Left ventricle myocardium superior (tissue), 1 donor: ENCODE measurements around the gene TJP1. TPM values are rescaled to one million over a fixed set of nuclear protein-coding genes. Genes with fewer than 3 reads are reported as not detected.

ENCODE experiments used
- ATAC-seq: fragments of 200-7000 bp; cut with Tn5 transposase; one replicate; pipeline ENCODE4 v1.9.1; 2020; ENCODE audit warnings: mild to moderate bottlenecking, moderate library complexity
- DNase-seq: peaks from one replicate; pipeline ENCODE4 v3.0.0-alpha.2; 2020
- intact Hi-C: fragments of 100-400 bp; cut with micrococcal nuclease; formaldehyde crosslinking; loops from one replicate; pipeline ENCODE4 v1.11.0; 2022
- total RNA-seq: library from RNA; stranded (reverse); fragmentation: NEBNext Ultra II Directional; extraction: Animal tissue kit (Norgen Biotek cat#: 25700); gene quantifications from one replicate; pipeline ENCODE4 v1.2.1, GENCODE V29; 2021
- donor health status: DM: no; HTN: yes; CAD: no; lungs with severe emphysema.

TJP1 gene
- total RNA-seq, 1 donor from 2014 or later = 123 TPM

DNA sequence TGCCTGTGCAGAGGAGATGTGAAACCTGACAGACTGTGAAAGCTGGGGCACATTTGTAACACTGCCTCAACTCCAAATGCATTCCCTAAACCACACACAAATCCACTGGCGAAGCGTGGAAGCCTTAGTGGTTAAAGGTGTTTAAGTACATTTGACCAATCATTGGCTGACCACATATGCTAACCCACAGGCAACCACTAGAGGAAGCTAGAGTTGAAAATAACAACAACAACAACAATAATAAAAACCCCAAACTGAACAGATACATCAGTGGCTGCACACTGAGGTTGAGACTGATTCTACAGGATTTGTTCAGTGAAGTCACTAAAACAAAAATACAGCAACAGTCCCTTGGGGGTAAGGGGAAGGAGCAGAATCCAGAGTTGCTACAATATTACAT, 129.7 kb downstream of the TJP1 start:
- intact Hi-C loops = no loop called here
- ATAC-seq (no peak), DNase-seq (no peak)

DNA sequence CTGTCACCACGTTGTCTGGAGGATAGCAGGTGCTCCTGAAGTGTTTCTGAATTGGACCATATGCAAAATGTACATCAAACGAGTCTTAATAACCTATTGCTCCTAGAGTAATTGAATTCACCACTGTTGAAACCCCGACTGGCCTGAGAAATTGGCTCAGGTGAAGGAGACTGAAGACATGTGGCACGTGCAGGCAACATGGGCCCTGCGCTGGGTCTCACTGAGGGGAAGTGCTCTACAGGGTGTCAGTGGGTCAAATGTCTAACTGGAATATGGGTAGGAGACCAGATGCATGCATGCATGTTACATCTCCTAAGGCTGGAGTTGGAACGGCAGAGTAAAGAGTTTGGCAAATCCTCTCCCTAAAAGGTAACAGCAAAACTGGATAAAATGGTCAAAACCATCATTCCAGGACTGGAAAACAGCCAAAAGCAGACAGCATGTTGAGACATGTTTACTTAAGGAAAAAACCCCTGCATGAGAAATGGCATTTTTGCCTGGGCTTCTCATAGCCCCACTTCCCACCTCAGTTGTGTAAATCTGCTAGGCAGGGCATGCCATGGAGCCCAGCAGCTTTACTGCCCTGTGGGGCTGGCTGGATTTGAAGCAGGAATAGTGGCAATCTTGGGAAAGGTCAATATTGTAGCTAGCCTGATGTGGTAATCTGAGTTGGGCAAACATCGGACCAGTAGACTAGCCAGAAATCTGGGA, 131.3 kb downstream of the TJP1 start:
- ATAC-seq (no peak), DNase-seq (no peak)
- intact Hi-C loops = no loop called here

DNA sequence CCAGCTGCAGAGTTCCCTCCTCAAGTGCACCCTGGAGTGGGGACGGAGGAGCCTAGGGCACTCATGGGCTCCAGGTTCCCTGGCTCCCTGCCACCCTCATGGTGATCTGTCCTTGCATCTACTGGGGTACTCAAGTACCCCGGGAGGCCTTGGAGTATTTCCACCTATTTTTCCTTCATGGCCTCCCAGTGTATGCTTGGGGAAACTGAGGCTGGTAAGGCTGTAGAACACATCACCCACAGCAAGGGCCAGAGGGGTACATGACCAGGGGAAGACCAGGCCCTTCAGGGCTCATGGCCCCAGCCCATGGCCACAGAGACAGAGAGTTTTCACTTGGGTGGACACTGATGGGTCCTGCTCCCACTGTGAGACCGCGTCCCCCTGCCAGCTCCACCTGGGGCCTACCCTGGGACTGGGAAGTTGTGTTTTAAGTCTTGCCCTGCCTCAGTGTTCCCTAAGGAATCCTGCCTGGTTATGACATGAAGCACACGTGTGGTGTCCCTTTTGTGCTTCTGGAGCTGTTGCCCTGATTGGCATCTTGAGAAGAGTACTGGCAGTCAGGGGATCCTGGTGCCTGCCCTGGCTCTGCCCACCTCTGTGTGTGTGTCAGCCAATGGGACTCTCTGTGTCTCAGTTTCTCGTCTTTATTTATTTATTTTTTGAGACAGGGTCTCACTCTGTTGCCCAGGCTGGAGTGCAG, 132.8 kb downstream of the TJP1 start:
- intact Hi-C loops = no loop called here
- ATAC-seq (no peak), DNase-seq (no peak)

DNA sequence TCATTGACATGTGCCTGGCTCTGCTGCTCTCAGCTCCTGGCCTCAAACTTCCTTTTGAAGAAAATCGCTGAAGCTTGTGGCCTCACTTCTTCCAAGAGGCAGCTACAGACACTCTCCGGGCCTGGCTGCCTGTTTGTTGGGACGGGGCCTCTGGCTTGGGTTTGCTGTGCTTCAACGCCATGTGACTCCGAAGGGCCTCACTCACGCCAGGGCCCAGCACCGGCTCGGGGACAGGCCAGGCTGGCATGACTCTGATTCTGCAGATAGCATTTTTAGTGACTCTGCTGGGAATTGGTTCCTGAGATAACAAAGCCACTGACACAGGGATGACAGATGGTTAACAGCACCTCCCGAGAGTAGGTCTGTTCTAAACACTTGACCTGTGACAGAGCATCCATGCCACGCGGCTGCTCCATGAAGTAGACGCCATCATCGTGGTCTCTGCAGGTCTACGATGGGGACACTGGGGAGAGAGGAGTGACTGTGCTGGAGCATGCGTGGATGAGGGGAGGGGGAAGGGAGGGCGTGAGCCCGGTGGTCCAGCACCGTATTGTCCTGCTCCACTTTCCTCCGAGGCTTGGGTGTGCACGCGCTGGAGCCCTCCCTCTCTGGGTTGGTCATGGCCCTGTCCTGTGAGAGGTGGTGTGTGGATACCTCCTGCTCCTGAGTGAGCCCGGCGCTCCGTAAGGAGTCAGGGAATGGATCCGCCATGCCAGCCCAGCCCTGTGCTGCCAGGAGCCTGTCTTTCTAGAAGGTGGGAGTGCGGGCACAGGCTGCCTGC, 133.6 kb downstream of the TJP1 start:
- no peak for ATAC-seq

DNA sequence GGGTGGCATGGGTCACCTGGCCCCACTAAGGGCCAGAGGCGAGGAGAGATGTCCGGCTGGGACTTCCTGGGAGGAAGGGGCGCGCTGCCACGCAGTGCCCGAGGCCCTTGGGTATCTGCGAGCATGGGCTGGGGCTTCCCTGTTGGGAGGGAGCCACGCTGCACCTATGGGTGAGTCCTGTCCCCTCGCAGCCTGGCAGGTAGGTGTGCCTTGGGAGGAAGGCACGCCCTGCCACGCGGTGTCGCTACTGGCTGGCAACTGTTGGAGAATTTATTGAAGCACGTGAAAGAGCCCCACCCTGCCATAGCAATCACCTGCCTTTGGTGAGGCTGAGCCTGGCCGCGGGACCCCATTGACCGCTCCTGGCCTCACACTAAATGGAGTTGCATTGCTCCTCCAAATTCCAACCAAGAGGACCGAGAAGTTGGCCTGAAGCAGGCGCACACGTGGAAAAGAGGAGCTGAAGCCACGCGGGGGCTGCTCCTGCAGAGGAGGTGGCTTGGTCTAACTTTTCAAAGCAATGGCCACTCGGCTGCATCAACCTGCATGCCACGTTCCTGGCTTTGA, 134.2 kb downstream of the TJP1 start:
- ATAC-seq (no peak), DNase-seq (no peak)
- intact Hi-C loops = no loop called here

More for the DNA sequence above, 133.6 kb downstream of the TJP1 start:
- intact Hi-C loops = no loop called here
- no peak for DNase-seq

DNA sequence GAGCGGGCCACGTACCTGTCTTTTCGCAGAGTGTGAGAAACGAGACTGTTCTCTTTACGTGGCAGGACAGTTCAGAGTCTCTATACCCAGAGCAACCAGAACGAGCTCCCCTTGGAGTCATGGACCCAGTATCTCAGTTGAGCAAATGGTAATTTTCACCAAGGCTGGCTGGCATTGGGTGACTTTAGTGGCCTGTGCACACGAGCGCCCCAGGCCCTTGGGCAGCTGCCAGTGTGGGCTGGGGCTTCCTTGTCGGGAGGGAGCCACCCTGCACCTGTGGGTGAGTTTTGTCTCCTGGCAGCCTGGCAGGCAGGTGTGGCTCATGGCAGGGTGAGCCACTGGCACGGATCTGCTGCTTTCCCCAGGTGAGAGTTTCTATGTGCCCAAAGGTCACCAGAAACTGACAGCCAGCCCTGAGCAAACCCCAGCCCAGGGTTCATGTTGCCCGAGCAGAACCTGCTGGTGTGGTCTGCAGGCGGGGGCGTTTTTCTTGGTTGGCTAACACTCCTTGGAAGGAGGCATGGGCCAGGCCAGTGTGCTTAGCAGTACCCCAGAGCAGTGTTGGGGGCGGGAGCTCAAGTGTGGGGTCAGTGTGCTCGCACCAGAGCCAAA, 135.0 kb downstream of the TJP1 start:
- intact Hi-C loops = no loop called here
- ATAC-seq (no peak), DNase-seq (no peak)

DNA sequence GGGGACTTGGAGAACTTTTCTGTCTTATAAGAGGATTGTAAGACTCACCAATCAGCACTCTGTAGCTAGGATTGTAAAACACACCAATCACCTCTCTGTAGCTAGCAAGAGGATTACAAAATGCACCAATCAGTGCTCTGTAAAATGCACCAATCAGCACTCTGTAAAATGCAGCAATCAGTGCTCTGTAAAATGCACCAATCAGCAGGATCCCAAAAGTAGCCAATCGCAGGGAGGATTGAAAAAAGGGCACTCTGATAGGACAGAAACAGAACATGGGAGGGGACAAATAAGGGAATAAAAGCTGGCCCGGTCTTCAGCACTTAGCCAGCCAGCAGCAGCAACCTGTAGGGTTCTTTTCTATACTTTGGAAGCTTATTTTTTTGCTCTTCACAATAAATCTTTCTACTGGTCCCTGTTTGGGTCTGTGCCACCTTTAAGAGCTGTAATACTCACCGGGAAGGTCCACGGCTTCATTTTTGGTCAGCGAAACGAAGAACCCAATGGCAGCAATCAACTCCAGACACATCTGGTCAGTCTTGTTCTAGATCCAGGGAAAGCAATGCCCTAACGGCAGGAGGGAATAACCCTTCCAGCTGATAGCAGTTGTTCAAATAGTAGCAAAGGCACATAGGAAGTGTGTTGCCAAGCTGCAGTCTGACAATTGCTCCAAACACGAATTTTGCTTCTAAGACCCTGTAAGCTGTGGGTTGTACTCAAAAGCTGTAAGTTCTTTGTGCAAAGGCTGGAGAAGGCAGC, 135.6 kb downstream of the TJP1 start:
- ATAC-seq = no peak
- intact Hi-C loops = no loop called here

DNA sequence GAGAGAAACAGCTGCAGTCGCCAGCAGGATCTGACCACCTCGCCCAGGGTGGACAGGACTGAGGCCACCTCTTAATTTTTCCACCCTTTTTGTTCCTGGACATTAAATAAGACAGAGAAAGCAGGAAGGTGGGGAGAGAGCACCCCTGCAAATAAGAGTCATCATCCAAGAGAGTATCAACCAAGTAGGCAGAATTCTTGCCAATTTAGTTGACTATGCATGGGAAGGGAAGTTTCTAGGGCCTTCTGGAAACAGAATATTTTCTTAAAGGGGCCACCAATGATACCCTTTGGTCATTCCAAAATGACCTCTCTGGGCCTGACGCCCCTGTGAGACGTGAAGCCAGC, 136.2 kb downstream of the TJP1 start:
- DNase-seq (no peak), ATAC-seq (no peak)
- intact Hi-C loops = no loop called here

More for the DNA sequence above, 135.6 kb downstream of the TJP1 start:
- DNase-seq = no peak

DNA sequence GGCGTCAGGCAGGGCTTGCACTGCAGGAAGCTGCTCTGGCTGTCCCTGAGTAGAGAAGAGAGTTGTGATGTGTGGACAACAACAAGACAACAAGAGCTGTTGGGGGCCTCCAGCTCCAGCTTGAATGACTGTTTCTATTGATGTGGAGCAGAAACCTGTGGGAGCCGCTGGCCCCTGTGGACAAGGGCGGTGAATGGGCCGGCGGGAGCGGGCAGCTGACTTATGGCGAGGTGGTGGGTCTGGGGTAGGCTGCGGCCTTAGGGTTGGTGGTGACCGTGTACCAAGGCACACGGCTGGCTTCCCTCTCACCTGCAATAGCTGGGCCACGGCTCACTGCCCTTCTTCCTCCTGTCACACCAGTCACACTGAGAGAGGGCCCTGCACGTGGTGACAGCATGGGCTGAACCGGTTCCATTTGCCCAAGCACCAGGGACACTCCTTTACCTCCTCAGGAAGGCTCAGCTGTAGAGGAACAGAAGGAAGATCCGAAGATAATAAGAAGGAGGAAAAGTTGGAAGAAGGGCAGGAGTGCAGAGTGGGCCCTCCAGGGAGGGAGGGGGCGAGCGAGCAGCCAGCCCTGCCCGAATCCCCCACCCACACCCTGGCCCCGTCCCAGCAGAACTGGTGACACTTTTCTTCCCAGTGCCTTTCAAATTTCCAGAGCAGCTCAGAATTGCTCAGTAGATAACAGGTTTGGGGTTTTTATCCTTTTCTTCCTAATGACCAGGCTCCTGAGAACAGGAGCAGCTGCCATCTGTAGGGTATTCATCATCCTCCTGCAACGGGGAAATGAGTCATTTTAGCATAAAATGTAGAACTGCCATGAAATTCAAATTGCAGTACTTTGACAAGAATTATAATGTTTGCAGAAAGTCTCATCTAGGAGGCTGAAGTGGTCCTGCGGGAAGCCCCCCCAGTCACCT, 136.9 kb downstream of the TJP1 start:
- DNase-seq = no peak
- intact Hi-C loops = no loop called here
- no peak for ATAC-seq

DNA sequence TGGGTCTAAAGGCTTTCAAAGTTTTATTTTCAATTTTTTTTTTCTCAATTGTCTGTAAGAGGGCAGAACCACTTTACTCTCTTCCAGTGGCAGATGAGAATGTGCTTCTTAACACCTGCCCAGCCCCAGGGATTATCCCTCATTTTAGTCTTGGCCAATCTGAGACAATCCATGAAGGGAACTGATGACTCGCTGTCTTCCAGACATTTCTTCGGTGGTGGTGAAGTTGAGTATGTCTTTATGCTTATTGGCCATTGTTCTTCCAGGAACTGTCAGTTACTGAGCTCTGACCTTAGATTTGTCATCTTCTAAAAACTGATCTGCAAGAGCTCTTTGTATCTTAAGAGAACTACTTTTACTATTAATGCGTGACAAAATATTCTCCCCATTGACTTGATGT, 139.5 kb downstream of the TJP1 start:
- intact Hi-C loops = no loop called here
- no peak for ATAC-seq
- DNase-seq = no peak

DNA sequence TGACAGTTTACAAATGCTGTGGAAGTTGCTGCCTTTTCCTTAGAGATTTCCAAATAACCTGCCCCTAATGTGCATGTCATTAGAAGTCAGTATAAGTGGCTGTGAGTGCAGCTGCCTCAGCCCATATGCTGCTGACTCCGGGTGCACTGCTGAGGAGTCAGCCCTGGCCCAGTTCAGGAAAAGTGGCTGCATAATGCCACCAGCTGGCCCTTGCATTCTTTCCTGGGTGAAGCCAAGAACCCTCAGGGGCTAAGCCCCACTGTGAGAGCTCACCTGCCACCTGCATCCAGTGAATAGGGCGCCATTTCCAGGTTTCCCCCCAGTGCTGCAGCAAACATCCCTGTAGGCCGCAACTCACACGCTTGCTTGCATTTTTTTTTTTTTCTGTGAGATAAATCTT, 139.9 kb downstream of the TJP1 start:
- no peak for ATAC-seq
- intact Hi-C loops = no loop called here
- no peak for DNase-seq

DNA sequence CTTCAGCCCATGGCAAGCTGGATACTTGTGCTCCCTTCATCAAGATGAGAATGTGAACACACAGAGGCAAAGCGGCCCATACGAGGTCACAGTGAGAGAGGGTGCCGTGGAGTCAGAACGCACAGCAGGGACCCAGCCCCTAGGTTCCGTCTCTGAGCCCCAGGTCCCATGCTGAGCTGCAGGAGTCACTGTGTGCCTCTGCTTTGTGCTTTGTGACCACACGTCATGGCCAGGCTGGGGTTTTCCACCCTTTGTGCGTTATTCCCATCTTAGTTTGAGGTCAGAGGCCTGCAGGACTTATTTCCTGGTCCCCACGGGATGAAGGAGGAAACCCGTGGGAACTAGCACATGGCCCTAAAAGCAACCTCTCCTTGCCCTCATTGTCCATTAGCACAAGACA, 140.3 kb downstream of the TJP1 start:
- DNase-seq (no peak), ATAC-seq (no peak)
- intact Hi-C loops = no loop called here

DNA sequence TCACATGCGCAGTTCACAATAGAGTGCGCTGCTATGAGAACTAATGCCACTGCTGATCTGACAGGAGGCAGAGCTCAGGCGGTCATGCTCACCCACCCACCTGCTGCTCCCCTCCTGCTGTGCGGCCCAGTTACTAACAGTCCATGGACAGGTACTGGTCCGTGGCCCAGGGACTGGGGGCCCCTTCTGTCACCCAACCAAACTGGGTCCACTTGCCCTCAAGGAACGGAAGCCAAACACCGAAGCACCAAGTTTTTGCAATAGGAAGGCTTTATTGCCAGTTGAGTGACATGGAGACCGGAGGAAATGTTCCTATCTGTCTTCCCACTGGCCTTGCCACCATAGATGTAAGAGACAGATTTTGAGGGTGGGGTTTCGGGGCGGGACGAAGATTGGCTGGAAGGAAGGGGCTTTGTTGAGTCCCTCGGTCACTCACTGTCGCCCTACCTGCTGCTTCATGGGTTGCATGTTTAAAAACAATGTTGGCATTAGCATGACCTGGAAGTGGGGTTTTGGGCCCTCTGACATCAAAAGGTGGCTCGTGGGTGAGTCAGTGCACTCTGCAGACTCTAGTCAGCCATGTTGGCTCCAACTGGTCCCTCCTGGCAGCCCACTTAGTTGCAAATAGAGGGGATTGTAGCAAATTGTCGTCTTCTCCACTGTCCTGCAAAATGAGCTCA, 141.0 kb downstream of the TJP1 start:
- DNase-seq = no peak
- intact Hi-C loops = no loop called here
- no peak for ATAC-seq

DNA sequence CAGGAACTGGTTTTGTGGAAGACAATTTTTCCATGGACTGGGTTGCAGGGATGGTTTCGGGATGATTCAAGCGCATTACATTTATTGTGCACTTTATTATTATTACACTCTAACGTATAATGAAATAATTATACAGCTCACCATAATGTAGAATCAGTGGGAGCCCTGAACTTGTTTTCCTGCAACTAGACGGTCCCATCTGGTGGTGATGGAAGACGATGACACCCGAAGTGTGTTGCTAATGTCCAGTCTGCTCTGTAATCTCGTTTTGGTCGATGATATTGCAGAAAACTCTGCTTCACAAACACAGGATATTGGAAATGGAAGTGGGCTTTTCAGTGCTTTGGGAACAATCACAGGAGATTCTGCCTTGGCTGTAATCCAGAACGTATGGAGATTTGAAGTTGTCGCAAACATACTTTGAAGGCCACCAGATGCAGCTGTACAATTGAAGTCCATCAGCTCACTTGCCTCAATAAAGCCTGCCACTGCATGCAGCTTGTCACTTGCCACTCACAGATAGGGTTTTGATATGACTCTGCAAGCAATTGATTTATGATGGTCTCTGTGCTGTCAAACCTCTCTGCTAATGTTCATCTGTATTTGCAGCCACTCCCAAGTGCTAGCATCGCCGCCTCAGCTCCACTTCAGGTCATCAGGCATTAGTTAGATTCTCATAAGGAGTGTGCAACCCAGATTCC, 141.7 kb downstream of the TJP1 start:
- intact Hi-C loops = no loop called here
- ATAC-seq (no peak), DNase-seq (no peak)

DNA sequence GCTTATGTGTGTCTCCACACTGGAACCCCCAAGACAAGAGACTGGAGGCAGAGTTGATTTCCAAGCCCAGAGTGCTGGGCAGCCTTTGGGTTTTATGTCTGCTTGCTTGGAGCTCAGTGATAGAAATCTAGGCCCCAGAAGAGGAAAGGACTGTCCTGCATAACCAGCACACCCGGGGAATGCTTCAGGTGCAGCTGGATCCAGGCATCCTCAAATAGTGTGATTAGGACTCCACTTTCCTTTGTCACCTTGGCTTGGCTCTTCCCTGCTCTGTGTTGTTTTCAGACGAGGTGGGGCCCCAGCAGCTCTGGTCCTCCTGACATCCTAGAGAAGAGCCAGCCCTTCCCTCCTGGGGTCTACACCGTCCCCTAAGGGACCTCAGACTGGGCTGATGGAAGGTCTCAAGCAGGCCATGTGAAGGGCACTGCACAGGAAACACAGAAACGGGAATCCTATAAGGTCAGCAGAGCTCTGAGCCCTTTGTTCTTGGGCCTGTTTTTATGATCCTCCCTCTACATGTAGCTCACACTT, 143.7 kb downstream of the TJP1 start:
- intact Hi-C loops = no loop called here
- ATAC-seq (no peak), DNase-seq (no peak)

DNA sequence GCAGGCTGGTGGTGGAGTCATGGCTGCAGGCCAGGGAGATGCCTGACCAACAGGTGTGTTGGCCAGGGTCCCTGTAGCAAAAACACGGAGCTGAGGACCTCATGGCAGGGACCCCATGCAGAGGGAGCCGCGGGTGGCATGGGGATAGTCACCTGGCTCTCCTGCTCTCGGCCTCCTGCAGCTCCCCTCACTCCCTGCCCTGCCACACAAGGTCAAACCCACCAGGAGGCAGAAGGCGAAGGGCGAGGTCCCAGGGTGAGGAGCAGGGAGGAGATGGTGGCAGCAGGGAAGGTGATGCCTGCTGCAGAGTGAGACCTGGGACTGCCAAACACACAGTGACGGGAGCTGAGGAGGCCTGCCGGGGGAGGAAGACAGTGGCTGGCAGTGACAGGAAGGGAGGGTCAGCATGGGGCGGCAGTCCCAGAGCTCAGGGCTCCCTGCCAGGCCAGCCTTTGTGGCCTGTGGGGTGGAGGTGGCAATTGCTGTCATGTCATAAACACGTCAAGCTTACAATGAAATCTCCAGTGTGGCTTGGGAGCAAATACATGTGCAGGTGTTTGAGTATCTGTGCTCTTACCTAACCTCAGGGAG, 144.3 kb downstream of the TJP1 start:
- DNase-seq (no peak), ATAC-seq (no peak)
- intact Hi-C loops = no loop called here
